GM12878 (cell line): ENCODE data around the gene NUDT16L1. TPM values are rescaled to one million over a fixed set of nuclear protein-coding genes. Genes with fewer than 3 reads are reported as not detected.

Source experiments
- CBX5 ChIP-seq: sonication (generic); IDR thresholded peaks from 2 replicates; pipeline ENCODE4 v1.6.1; 2016; ENCODE audit warnings: low read depth, moderate library complexity, mild to moderate bottlenecking, inconsistent platforms
- CHD1 ChIP-seq: IDR thresholded peaks from 2 replicates; pipeline ENCODE4 v1.6.1; 2012; ENCODE audit warnings: low read depth, low read length, improper control_type of control experiment
- EGR1 ChIP-seq, 2 experiments: IDR thresholded peaks; 1 replicate in 1 of 2; 2 replicates in 1 of 2; pipeline ENCODE4 v1.6.1; 2011 to 2012; ENCODE audit warnings: low read depth in 2 of 2, low read length in 2 of 2, borderline replicate concordance in 1 of 2, mild to moderate bottlenecking in 1 of 2, moderate library complexity in 1 of 2
- ETV6 ChIP-seq, 2 experiments: fragments of 450-650 bp in 1 of 2; IDR thresholded peaks in 1 of 2; conservative IDR thresholded peaks in 1 of 2; 2 replicates each; pipeline ENCODE4 v1.6.1; 2014; ENCODE audit warnings: antibody characterized with exemption in 1 of 2, borderline replicate concordance in 1 of 2, low read depth in 1 of 2, mild to moderate bottlenecking in 1 of 2, moderate library complexity in 1 of 2
- KLF5 ChIP-seq: fragments of 450-650 bp; IDR thresholded peaks from 2 replicates; pipeline ENCODE4 v1.6.1; 2014; ENCODE audit warnings: mild to moderate bottlenecking; ENCODE audit not compliant: partially characterized antibody
- NFXL1 ChIP-seq: fragments of 450-650 bp; IDR thresholded peaks from 2 replicates; pipeline ENCODE4 v1.6.1; 2017; ENCODE audit warnings: antibody characterized with exemption, mild to moderate bottlenecking, borderline replicate concordance
- PAX8 ChIP-seq: fragments of 450-650 bp; IDR thresholded peaks from 2 replicates; pipeline ENCODE4 v1.6.1; 2017; ENCODE audit warnings: mild to moderate bottlenecking, moderate library complexity
- PKNOX1 ChIP-seq: fragments of 450-650 bp; IDR thresholded peaks from 2 replicates; pipeline ENCODE4 v1.6.1; 2016; ENCODE audit warnings: mild to moderate bottlenecking
- SUZ12 ChIP-seq: fragments of 200-600 bp; sonication (generic); IDR thresholded peaks from one replicate; pipeline ENCODE4 v1.6.1; 2018; ENCODE audit warnings: antibody characterized with exemption, mild to moderate bottlenecking; ENCODE audit not compliant: unreplicated experiment
- ZNF622 ChIP-seq: fragments of 450-650 bp; IDR thresholded peaks from 2 replicates; pipeline ENCODE4 v1.6.1; 2017; ENCODE audit warnings: mild to moderate bottlenecking, inconsistent platforms
- polyA plus RNA-seq, 11 experiments: library from polyadenylated mRNA; depleted of rRNA in 4 of 11; unstranded in 6 of 11; stranded (reverse) in 5 of 11; fragments of >200 nt; fragmentation: Nextera tagmentation in 4 of 11; fragmentation: Illumina TruSeq in 1 of 11; extraction: Ambion mirVana in 4 of 11; extraction: Trizol in 1 of 11; gene quantifications; 1 replicate in 1 of 11; 2 replicates in 10 of 11; pipeline versions ENCODE4 v1.2.1 to v1.2.3, GENCODE V29; 2011 to 2016; ENCODE audit warnings: inconsistent platforms in 2 of 11, missing spikeins in 2 of 11, low read depth in 1 of 11
- total RNA-seq, 4 experiments: library from RNA; depleted of rRNA in 3 of 4; stranded (reverse); fragments of >200 nt in 3 of 4; fragmentation: Illumina TruSeq in 1 of 4; extraction: Trizol in 1 of 4; gene quantifications; 2 replicates each; pipeline versions ENCODE4 v1.2.1 to v1.2.3, GENCODE V29; 2013 to 2021

Gene NUDT16L1
- total and polyA plus RNA-seq, 10 of the 15 experiments (the other 5 are each of a cell fraction or from before 2014, with no cell fraction given): 1.4 to 77.7 (median 28.9) TPM

GRCh38 chr16:4656695-4657686, 36.4 kb upstream of the NUDT16L1 start (continued):
- no peak for TF ChIP-seq CBX5
- TF ChIP-seq EGR1 (IDR thresholded peaks at IDR 0.05; ENCODE audit: borderline replicate concordance in 1 of 2, low read depth in 2 of 2, low read length in 2 of 2): no peak
- TF ChIP-seq PKNOX1: no peak
- no peak for TF ChIP-seq SUZ12
- TF ChIP-seq NFXL1: no peak
- TF ChIP-seq KLF5: no peak
- no peak for TF ChIP-seq ETV6 (conservative IDR thresholded peaks at IDR 0.05 in 1 of 2, IDR thresholded peaks at IDR 0.05 in 1 of 2; ENCODE audit: borderline replicate concordance in 1 of 2, low read depth in 1 of 2)
- TF ChIP-seq ZNF622: no peak
- TF ChIP-seq CHD1: no peak
- no peak for TF ChIP-seq PAX8
